Activated naive CD4-positive, alpha-beta T cell treated with anti-CD3 and anti-CD28 coated beads for 36 hours (primary cell): Measurements from ENCODE around the gene SGCD. TPM values are rescaled to one million over a fixed set of nuclear protein-coding genes. Genes with fewer than 3 reads are reported as not detected.

Experiments
- CTCF ChIA-PET: fragments of 350-600 bp; sonication (Branson Sonifier 250); formaldehyde crosslinking; loops from one replicate; lab custom pipeline; 2021; ENCODE audit warnings: antibody characterized with exemption; lab: Charles Lee
- DNase-seq: peaks from one replicate; pipeline ENCODE4 v3.0.0-alpha.2; 2020
- H3K27ac Mint-ChIP-seq: one replicate; pipeline ENCODE4 v1.8.0; 2021; ENCODE audit warnings: mild to moderate bottlenecking, mixed read lengths
- H3K27me3 Mint-ChIP-seq: one replicate; pipeline ENCODE4 v1.8.0; 2021; ENCODE audit warnings: low read depth, mixed read lengths
- H3K36me3 Mint-ChIP-seq: one replicate; pipeline ENCODE4 v1.8.0; 2021; ENCODE audit warnings: low read depth, mixed read lengths
- H3K4me1 Mint-ChIP-seq: one replicate; pipeline ENCODE4 v1.8.0; 2021; ENCODE audit warnings: low read depth, mixed read lengths
- H3K4me3 Mint-ChIP-seq: one replicate; pipeline ENCODE4 v1.8.0; 2021; ENCODE audit warnings: mild to moderate bottlenecking, moderate library complexity, mixed read lengths
- H3K9me3 Mint-ChIP-seq: one replicate; pipeline ENCODE4 v1.8.0; 2021; ENCODE audit warnings: mixed read lengths
- intact Hi-C: fragments of 100-400 bp; cut with micrococcal nuclease; formaldehyde crosslinking; loops from one replicate; pipeline ENCODE4 v1.15.1; 2023
- total RNA-seq, 2 experiments: library from RNA; stranded (reverse); gene quantifications; one replicate each; pipeline ENCODE4 v1.2.3, GENCODE V29; 2021

Gene SGCD
- total RNA-seq, 2 experiments from 2014 or later = not detected

GRCh38 chr5:156762771-156763170 lies 435.8 kb downstream of the SGCD start:
- H3K27me3 Mint-ChIP-seq = no peaks in the 10 kb centered on the region
- H3K4me1 Mint-ChIP-seq = peaks cover 10% of the 10 kb centered on the region
- H3K4me3 Mint-ChIP-seq = no peak overlapping the region
- CTCF ChIA-PET = interaction anchor here (0.7 to 1.1 kb wide), 2 partner anchors 172 to 390 kb away, joined by 3 read pairs; no protein-coding TSS in a partner anchor
- H3K9me3 Mint-ChIP-seq = no peaks in the 10 kb centered on the region
- no peaks in the 10 kb centered on the region for H3K36me3 Mint-ChIP-seq
- DNase-seq = no peak
- no peak overlapping the region for H3K27ac Mint-ChIP-seq
- intact Hi-C loops = no loop called here

GRCh38 chr5:156764176-156764971 lies 437.4 kb downstream of the SGCD start:
- Mint-ChIP-seq H3K36me3 (no peaks in the 10 kb centered on the region), H3K27me3 (no peaks in the 10 kb centered on the region), H3K4me1 (peaks cover 3% of the 10 kb centered on the region), H3K27ac (no peak overlapping the region), H3K4me3 (no peak overlapping the region), H3K9me3 (no peaks in the 10 kb centered on the region)
- intact Hi-C loops = no loop called here
- DNase-seq = no peak
- CTCF ChIA-PET = interaction anchor here (0.6 kb wide), 1 partner anchor 261 kb away, joined by 4 read pairs; no protein-coding TSS in a partner anchor

GRCh38 chr5:156774273-156774672 lies 447.3 kb downstream of the SGCD start:
- intact Hi-C loops = no loop called here
- Mint-ChIP-seq H3K4me1 (no peaks in the 10 kb centered on the region), H3K27ac (no peak overlapping the region), H3K4me3 (no peak overlapping the region), H3K9me3 (no peaks in the 10 kb centered on the region), H3K36me3 (no peaks in the 10 kb centered on the region), H3K27me3 (no peaks in the 10 kb centered on the region)
- no peak for DNase-seq
- CTCF ChIA-PET = no interaction called here

GRCh38 chr5:156778139-156778706 lies 451.3 kb downstream of the SGCD start:
- H3K9me3 Mint-ChIP-seq = no peaks in the 10 kb centered on the region

GRCh38 chr5:156778752-156779151 lies 451.8 kb downstream of the SGCD start:
- DNase-seq = no peak
- no peaks in the 10 kb centered on the region for H3K4me1 Mint-ChIP-seq
- no peak overlapping the region for H3K4me3 Mint-ChIP-seq
- H3K27ac Mint-ChIP-seq = peak overlapping the region; percentile 28
- intact Hi-C loops = no loop called here
- CTCF ChIA-PET = no interaction called here
- no peaks in the 10 kb centered on the region for H3K27me3 Mint-ChIP-seq
- no peaks in the 10 kb centered on the region for H3K36me3 Mint-ChIP-seq
- H3K9me3 Mint-ChIP-seq = peaks cover 2% of the 10 kb centered on the region

More at GRCh38 chr5:156778139-156778706, 451.3 kb downstream of the SGCD start:
- Mint-ChIP-seq H3K27me3 (no peaks in the 10 kb centered on the region), H3K4me3 (no peak overlapping the region), H3K4me1 (no peaks in the 10 kb centered on the region), H3K27ac (no peak overlapping the region), H3K36me3 (no peaks in the 10 kb centered on the region)
- intact Hi-C loops = no loop called here
- CTCF ChIA-PET = no interaction called here
- DNase-seq = no peak

GRCh38 chr5:156779436-156779835 lies 452.5 kb downstream of the SGCD start:
- no peak for DNase-seq
- no peaks in the 10 kb centered on the region for H3K36me3 Mint-ChIP-seq
- H3K27ac Mint-ChIP-seq = no peak overlapping the region
- H3K4me3 Mint-ChIP-seq = no peak overlapping the region
- CTCF ChIA-PET = no interaction called here
- H3K4me1 Mint-ChIP-seq = no peaks in the 10 kb centered on the region
- intact Hi-C loops = no loop called here
- H3K27me3 Mint-ChIP-seq = no peaks in the 10 kb centered on the region
- peaks cover 6% of the 10 kb centered on the region for H3K9me3 Mint-ChIP-seq

GRCh38 chr5:156783092-156783491 lies 456.1 kb downstream of the SGCD start:
- DNase-seq = no peak
- H3K4me1 Mint-ChIP-seq = no peaks in the 10 kb centered on the region
- peaks cover 12% of the 10 kb centered on the region for H3K9me3 Mint-ChIP-seq
- no peaks in the 10 kb centered on the region for H3K27me3 Mint-ChIP-seq
- no peak overlapping the region for H3K27ac Mint-ChIP-seq
- intact Hi-C loops = no loop called here
- no peaks in the 10 kb centered on the region for H3K36me3 Mint-ChIP-seq
- H3K4me3 Mint-ChIP-seq = no peak overlapping the region
- CTCF ChIA-PET = no interaction called here

- no peak for DNase-seq
- no peak overlapping the region for H3K4me3 Mint-ChIP-seq
- peaks cover 4% of the 10 kb centered on the region for H3K4me1 Mint-ChIP-seq
- H3K36me3 Mint-ChIP-seq = no peaks in the 10 kb centered on the region
- intact Hi-C loops = no loop called here
- peaks cover 7% of the 10 kb centered on the region for H3K9me3 Mint-ChIP-seq
- CTCF ChIA-PET = no interaction called here
- peaks cover 4% of the 10 kb centered on the region for H3K27me3 Mint-ChIP-seq
- no peak overlapping the region for H3K27ac Mint-ChIP-seq
These were observed 467.7 kb downstream of the SGCD start for GRCh38 chr5:156794687-156795086.

GRCh38 chr5:156798201-156798600 lies 471.2 kb downstream of the SGCD start:
- CTCF ChIA-PET = interaction anchor here (0.7 to 1.3 kb wide), 2 partner anchors 18 to 1490 kb away, joined by 5 read pairs; no protein-coding TSS in a partner anchor
- intact Hi-C loops = no loop called here
- DNase-seq = no peak
- Mint-ChIP-seq H3K9me3 (no peaks in the 10 kb centered on the region), H3K27ac (no peak overlapping the region), H3K36me3 (no peaks in the 10 kb centered on the region), H3K4me1 (peaks cover 4% of the 10 kb centered on the region), H3K27me3 (peaks cover 4% of the 10 kb centered on the region), H3K4me3 (no peak overlapping the region)

- no peaks in the 10 kb centered on the region for H3K9me3 Mint-ChIP-seq
- CTCF ChIA-PET = no interaction called here
- H3K27me3 Mint-ChIP-seq = peaks cover 4% of the 10 kb centered on the region
- intact Hi-C loops = no loop called here
- H3K4me3 Mint-ChIP-seq = no peak overlapping the region
- no peaks in the 10 kb centered on the region for H3K36me3 Mint-ChIP-seq
- no peak for DNase-seq
- peaks cover 2% of the 10 kb centered on the region for H3K4me1 Mint-ChIP-seq
- no peak overlapping the region for H3K27ac Mint-ChIP-seq
These were observed 472.2 kb downstream of the SGCD start for GRCh38 chr5:156799171-156799570.

- intact Hi-C loops = loop anchor here (2.0 kb wide), 1 partner anchor 30 kb away; no protein-coding TSS in a partner anchor
- peak; percentile 20 for DNase-seq
- Mint-ChIP-seq H3K36me3 (no peaks in the 10 kb centered on the region), H3K27me3 (peaks cover 4% of the 10 kb centered on the region), H3K27ac (no peak overlapping the region), H3K4me3 (no peak overlapping the region), H3K9me3 (peaks cover 2% of the 10 kb centered on the region), H3K4me1 (no peaks in the 10 kb centered on the region)
- CTCF ChIA-PET = no interaction called here
These were observed 474.0 kb downstream of the SGCD start for GRCh38 chr5:156800929-156801328.

- Mint-ChIP-seq H3K9me3 (peaks cover 5% of the 10 kb centered on the region), H3K27ac (no peak overlapping the region), H3K27me3 (no peaks in the 10 kb centered on the region), H3K4me3 (no peak overlapping the region), H3K4me1 (no peaks in the 10 kb centered on the region), H3K36me3 (no peaks in the 10 kb centered on the region)
- intact Hi-C loops = no loop called here
- no peak for DNase-seq
- CTCF ChIA-PET = no interaction called here
These were observed 475.5 kb downstream of the SGCD start for GRCh38 chr5:156802501-156802900.

- no peaks in the 10 kb centered on the region for H3K4me1 Mint-ChIP-seq
- peaks cover 5% of the 10 kb centered on the region for H3K9me3 Mint-ChIP-seq
- intact Hi-C loops = no loop called here
- no peak overlapping the region for H3K4me3 Mint-ChIP-seq
- H3K27ac Mint-ChIP-seq = no peak overlapping the region
- no peaks in the 10 kb centered on the region for H3K27me3 Mint-ChIP-seq
- no peaks in the 10 kb centered on the region for H3K36me3 Mint-ChIP-seq
- DNase-seq = no peak
- CTCF ChIA-PET = no interaction called here
These were observed 476.4 kb downstream of the SGCD start for GRCh38 chr5:156803404-156803803.
